K562 (cell line): Measurements from ENCODE around the gene ACP4. TPM values are rescaled to one million over a fixed set of nuclear protein-coding genes. Genes with fewer than 3 reads are reported as not detected.

Source experiments
- ATAC-seq: fragments of 200-7000 bp; cut with Tn5 transposase; 3 replicates; pipeline ENCODE4 v1.9.1; 2020; ENCODE audit warnings: moderate library complexity
- BruUV-seq: library from RNA; stranded (reverse); fragments of 400-500 nt; replicated peaks from 2 replicates; lab custom pipeline; 2021; lab: Mats Ljungman, UMichigan
- CTCF ChIA-PET: fragments of 300-600 bp; formaldehyde crosslinking; extraction: SDS; loops from one replicate; lab custom pipeline; 2021; ENCODE audit warnings: low intra/inter-chr PET ratio; lab: Yijun Ruan, JAX
- POLR2A ChIA-PET: fragments of 300-600, 350-650 bp; sonication (Branson Sonifier 250); formaldehyde crosslinking; extraction: SDS; loops from one replicate; lab custom pipeline; 2021; ENCODE audit warnings: antibody characterized with exemption, inconsistent platforms; lab: Yijun Ruan, JAX
- DNase-seq, 4 experiments: peaks; one replicate each; pipeline versions ENCODE4 v3.0.0 to v3.0.0-alpha.2; 2011 to 2018; ENCODE audit warnings: low spot score in 3 of 4, mixed read lengths in 3 of 4; ENCODE audit errors: extremely low read depth in 1 of 4
- FAIRE-seq: peaks from 2 replicates; lab custom pipeline; 2011; peaks lifted over from hg19 to GRCh38; lab: Jason Lieb, UNC
- H2AFZ ChIP-seq: 2 replicates; pipeline ENCODE4 v1.6.0; 2011; ENCODE audit warnings: low read depth, low read length, control low read depth, inconsistent platforms
- H3K27ac ChIP-seq: fragments of 200-600 bp; 3 replicates; pipeline ENCODE4 v1.8.0; 2011; ENCODE audit warnings: low read depth, mild to moderate bottlenecking, control low read depth, inconsistent platforms, low read length, moderate library complexity, mixed read lengths; ENCODE audit errors: extremely low read depth
- H3K27me3 ChIP-seq, 2 experiments: fragments of 300-600 bp in 1 of 2; 2 replicates in 1 of 2; 3 replicates in 1 of 2; pipeline versions ENCODE4 v1.6.0 to v1.8.0; 2011; ENCODE audit warnings: inconsistent platforms in 2 of 2, low read length in 2 of 2, mild to moderate bottlenecking in 1 of 2, mixed read lengths in 1 of 2, moderate library complexity in 1 of 2; ENCODE audit not compliant: control insufficient read depth in 2 of 2, insufficient read depth in 2 of 2
- H3K36me3 ChIP-seq: fragments of 300-600 bp; 3 replicates; pipeline ENCODE4 v1.8.0; 2011; ENCODE audit warnings: mild to moderate bottlenecking, low read length, inconsistent platforms; ENCODE audit not compliant: control insufficient read depth, insufficient read depth
- H3K4me1 ChIP-seq, 2 experiments: fragments of 200-600 bp in 1 of 2; replicated peaks in 1 of 2; 2 replicates in 1 of 2; 3 replicates in 1 of 2; pipeline versions ENCODE4 v1.5.1 to v1.8.0; 2011; ENCODE audit warnings: inconsistent platforms in 2 of 2, low read length in 2 of 2, mild to moderate bottlenecking in 1 of 2, mixed read lengths in 1 of 2, moderate library complexity in 1 of 2; ENCODE audit not compliant: control insufficient read depth in 2 of 2, insufficient read depth in 2 of 2
- H3K4me2 ChIP-seq: 2 replicates; pipeline ENCODE4 v1.6.1; 2011; ENCODE audit warnings: low read length, control low read depth, inconsistent platforms, mixed read lengths; ENCODE audit not compliant: insufficient read depth
- H3K4me3 ChIP-seq: fragments of 200-600 bp; sonication (generic), shearing (Covaris generic); 2 replicates; pipeline ENCODE4 v1.5.1; 2016; ENCODE audit warnings: control low read depth, inconsistent platforms
- H3K79me2 ChIP-seq: fragments of 200-600 bp; 3 replicates; pipeline ENCODE4 v1.8.0; 2011; ENCODE audit warnings: low read length, inconsistent platforms; ENCODE audit not compliant: control insufficient read depth, insufficient read depth
- H3K9ac ChIP-seq, 2 experiments: 2 replicates each; pipeline versions ENCODE4 v1.6.0 to v1.6.1; 2011; ENCODE audit warnings: low read depth in 2 of 2, low read length in 2 of 2, control low read depth in 1 of 2, inconsistent platforms in 1 of 2, mild to moderate bottlenecking in 1 of 2, mixed read lengths in 1 of 2; ENCODE audit not compliant: insufficient read depth in 1 of 2
- H3K9me1 ChIP-seq: one replicate; pipeline ENCODE4 v1.6.0; 2011; ENCODE audit warnings: inconsistent platforms, mild to moderate bottlenecking, low read length, moderate library complexity; ENCODE audit not compliant: control insufficient read depth, insufficient read depth
- H3K9me3 ChIP-seq: replicated peaks from 2 replicates; pipeline ENCODE4 v1.5.1; 2011; ENCODE audit warnings: low read depth, low read length, inconsistent platforms; ENCODE audit not compliant: control insufficient read depth, insufficient read depth
- H4K20me1 ChIP-seq: replicated peaks from 2 replicates; pipeline ENCODE4 v1.6.1; 2011; ENCODE audit warnings: low read length, inconsistent platforms, mixed read lengths; ENCODE audit not compliant: control insufficient read depth, insufficient read depth
- ARNT ChIP-seq, 2 experiments: fragments of 450-650 bp; IDR thresholded peaks; 2 replicates each; pipeline ENCODE4 v1.6.1; 2016; ENCODE audit warnings: mild to moderate bottlenecking in 1 of 2
- CAMTA2 ChIP-seq: fragments of 250-450 bp; sonication (Bioruptor Pico); conservative IDR thresholded peaks from 2 replicates; pipeline ENCODE4 v1.5.1; 2022
- EP300 ChIP-seq: IDR thresholded peaks from 2 replicates; pipeline ENCODE4 v1.6.1; 2012; ENCODE audit warnings: low read length, improper control_type of control experiment
- KDM1A ChIP-seq, 2 experiments: fragments of 450-650 bp; IDR thresholded peaks; 2 replicates each; pipeline ENCODE4 v1.6.1; 2016; ENCODE audit warnings: mild to moderate bottlenecking in 2 of 2
- ZSCAN32 ChIP-seq: fragments of 450-650 bp; formaldehyde crosslinking; IDR thresholded peaks from 2 replicates; pipeline ENCODE4 v1.4.0; 2020; ENCODE audit warnings: mild to moderate bottlenecking, moderate library complexity
- WGBS: fragments of 100-300 bp; shearing (Covaris generic); methylation state at CpG from one replicate; pipeline ENCODE4 v1.1.6; 2016; ENCODE audit warnings: low coverage, mixed read lengths; ENCODE audit not compliant: insufficient coverage; ENCODE audit errors: missing lambda C conversion rate; 5-methylcytosine and 5-hydroxymethylcytosine counted together
- in situ Hi-C: fragments of 300-500 bp; cut with MboI; formaldehyde crosslinking; loops from 4 replicates; pipeline ENCODE4 v1.15.0; 2018; ENCODE audit warnings: inconsistent platforms, mixed read lengths
- intact Hi-C: fragments of 100-400 bp; cut with micrococcal nuclease; formaldehyde crosslinking; loops from 2 replicates; pipeline ENCODE4 v1.14.2; 2022
- polyA plus RNA-seq, 8 experiments: library from polyadenylated mRNA; depleted of rRNA in 4 of 8; stranded (reverse) in 5 of 8; unstranded in 3 of 8; fragments of >200 nt; fragmentation: Nextera tagmentation in 2 of 8; fragmentation: Illumina TruSeq in 1 of 8; extraction: Ambion mirVana in 2 of 8; extraction: Trizol in 1 of 8; gene quantifications; 2 replicates each; pipeline versions ENCODE4 v1.2.1 to v1.2.3, GENCODE V29; 2011 to 2014; ENCODE audit warnings: inconsistent platforms in 1 of 8, missing spikeins in 1 of 8
- total RNA-seq, 7 experiments: library from RNA; depleted of rRNA in 6 of 7; stranded (reverse); fragments of >200 nt in 6 of 7; fragmentation: Illumina TruSeq in 2 of 7; extraction: Trizol in 2 of 7; gene quantifications; 2 replicates each; pipeline versions ENCODE4 v1.2.1 to v1.2.3, GENCODE V29; 2011 to 2021; ENCODE audit warnings: low replicate concordance in 1 of 7
- TF ChIP-seq, protein P1 (sequence below): fragments of 250-450 bp; sonication (Bioruptor Pico); IDR thresholded peaks from 2 replicates; pipeline ENCODE4 v1.4.0; 2020; ENCODE audit warnings: mild to moderate bottlenecking, moderate library complexity
- TF ChIP-seq, protein P2 (sequence below): fragments of 250-450 bp; sonication (Bioruptor Pico); IDR thresholded peaks from 2 replicates; pipeline ENCODE4 v1.8.0; 2022; ENCODE audit warnings: moderate library complexity, mild to moderate bottlenecking, inconsistent platforms
- TF ChIP-seq, protein P3 (sequence below): fragments of 450-650 bp; IDR thresholded peaks from 2 replicates; pipeline ENCODE4 v1.6.1; 2014; ENCODE audit warnings: low read depth, mild to moderate bottlenecking, moderate library complexity, borderline replicate concordance
- TF ChIP-seq, protein P4 (sequence below): fragments of 250-450 bp; sonication (Bioruptor Pico); IDR thresholded peaks from 2 replicates; pipeline ENCODE4 v1.9.0; 2021; ENCODE audit warnings: mild to moderate bottlenecking
- TF ChIP-seq, protein P5 (sequence below): IDR thresholded peaks from 2 replicates; pipeline ENCODE4 v1.6.1; 2016; ENCODE audit warnings: missing genetic modification characterization, missing compliant biosample characterization

Gene ACP4
- total and polyA plus RNA-seq, 9 of the 15 experiments (the other 6 are each of a cell fraction or from before 2014, with no cell fraction given): not detected

DNA sequence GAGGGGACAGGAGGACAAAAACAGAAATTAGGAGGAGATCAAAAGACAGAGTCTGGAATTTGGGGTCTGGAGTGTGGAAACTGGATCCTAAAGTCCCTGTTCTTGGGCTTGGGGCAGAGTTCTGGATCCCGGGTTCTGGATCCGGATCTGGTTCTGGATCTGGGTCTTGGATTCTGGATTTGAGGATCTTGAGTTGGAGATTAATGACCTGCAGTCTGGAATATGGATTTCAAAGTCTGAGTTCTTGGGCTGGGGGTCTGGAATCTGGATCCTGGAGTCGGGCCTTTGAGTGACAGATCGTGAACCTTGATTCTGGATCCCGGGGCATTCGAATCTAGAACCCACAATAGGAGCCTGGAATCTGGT, 43.6 kb downstream of the ACP4 start:
- no peak overlapping the region for H2AFZ ChIP-seq
- BruUV-seq: no TSS peak
- ATAC-seq: no peak
- CTCF ChIA-PET: interaction anchor here (0.7 kb wide), 1 partner anchor 30 kb away, joined by 5 read pairs; no protein-coding TSS in a partner anchor
- no peak overlapping the region for H3K27ac ChIP-seq
- TF ChIP-seq, protein P1, sequence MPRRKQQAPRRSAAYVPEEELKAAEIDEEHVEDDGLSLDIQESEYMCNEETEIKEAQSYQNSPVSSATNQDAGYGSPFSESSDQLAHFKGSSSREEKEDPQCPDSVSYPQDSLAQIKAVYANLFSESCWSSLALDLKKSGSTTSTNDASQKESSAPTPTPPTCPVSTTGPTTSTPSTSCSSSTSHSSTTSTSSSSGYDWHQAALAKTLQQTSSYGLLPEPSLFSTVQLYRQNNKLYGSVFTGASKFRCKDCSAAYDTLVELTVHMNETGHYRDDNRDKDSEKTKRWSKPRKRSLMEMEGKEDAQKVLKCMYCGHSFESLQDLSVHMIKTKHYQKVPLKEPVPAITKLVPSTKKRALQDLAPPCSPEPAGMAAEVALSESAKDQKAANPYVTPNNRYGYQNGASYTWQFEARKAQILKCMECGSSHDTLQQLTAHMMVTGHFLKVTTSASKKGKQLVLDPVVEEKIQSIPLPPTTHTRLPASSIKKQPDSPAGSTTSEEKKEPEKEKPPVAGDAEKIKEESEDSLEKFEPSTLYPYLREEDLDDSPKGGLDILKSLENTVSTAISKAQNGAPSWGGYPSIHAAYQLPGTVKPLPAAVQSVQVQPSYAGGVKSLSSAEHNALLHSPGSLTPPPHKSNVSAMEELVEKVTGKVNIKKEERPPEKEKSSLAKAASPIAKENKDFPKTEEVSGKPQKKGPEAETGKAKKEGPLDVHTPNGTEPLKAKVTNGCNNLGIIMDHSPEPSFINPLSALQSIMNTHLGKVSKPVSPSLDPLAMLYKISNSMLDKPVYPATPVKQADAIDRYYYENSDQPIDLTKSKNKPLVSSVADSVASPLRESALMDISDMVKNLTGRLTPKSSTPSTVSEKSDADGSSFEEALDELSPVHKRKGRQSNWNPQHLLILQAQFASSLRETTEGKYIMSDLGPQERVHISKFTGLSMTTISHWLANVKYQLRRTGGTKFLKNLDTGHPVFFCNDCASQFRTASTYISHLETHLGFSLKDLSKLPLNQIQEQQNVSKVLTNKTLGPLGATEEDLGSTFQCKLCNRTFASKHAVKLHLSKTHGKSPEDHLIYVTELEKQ (CRISPR knock-in tag): no peak
- TF ChIP-seq, protein P2, sequence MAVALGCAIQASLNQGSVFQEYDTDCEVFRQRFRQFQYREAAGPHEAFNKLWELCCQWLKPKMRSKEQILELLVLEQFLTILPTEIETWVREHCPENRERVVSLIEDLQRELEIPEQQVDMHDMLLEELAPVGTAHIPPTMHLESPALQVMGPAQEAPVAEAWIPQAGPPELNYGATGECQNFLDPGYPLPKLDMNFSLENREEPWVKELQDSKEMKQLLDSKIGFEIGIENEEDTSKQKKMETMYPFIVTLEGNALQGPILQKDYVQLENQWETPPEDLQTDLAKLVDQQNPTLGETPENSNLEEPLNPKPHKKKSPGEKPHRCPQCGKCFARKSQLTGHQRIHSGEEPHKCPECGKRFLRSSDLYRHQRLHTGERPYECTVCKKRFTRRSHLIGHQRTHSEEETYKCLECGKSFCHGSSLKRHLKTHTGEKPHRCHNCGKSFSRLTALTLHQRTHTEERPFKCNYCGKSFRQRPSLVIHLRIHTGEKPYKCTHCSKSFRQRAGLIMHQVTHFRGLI (CRISPR knock-in tag): no peak
- no peak for TF ChIP-seq CAMTA2 (CRISPR knock-in tag)
- TF ChIP-seq, protein P3, sequence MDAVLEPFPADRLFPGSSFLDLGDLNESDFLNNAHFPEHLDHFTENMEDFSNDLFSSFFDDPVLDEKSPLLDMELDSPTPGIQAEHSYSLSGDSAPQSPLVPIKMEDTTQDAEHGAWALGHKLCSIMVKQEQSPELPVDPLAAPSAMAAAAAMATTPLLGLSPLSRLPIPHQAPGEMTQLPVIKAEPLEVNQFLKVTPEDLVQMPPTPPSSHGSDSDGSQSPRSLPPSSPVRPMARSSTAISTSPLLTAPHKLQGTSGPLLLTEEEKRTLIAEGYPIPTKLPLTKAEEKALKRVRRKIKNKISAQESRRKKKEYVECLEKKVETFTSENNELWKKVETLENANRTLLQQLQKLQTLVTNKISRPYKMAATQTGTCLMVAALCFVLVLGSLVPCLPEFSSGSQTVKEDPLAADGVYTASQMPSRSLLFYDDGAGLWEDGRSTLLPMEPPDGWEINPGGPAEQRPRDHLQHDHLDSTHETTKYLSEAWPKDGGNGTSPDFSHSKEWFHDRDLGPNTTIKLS: peak; percentile 85; the same call in 1 of the 2 replicates
- TF ChIP-seq, protein P4, sequence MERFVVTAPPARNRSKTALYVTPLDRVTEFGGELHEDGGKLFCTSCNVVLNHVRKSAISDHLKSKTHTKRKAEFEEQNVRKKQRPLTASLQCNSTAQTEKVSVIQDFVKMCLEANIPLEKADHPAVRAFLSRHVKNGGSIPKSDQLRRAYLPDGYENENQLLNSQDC (CRISPR knock-in tag): no peak
- no peak for TF ChIP-seq ZSCAN32 (CRISPR knock-in tag)
- no peak for TF ChIP-seq EP300
- peak in 1 of 2 experiments; percentile 99; a peak in 2 of 4 replicates for TF ChIP-seq ARNT (IDR thresholded peaks at IDR 0.05)
- TF ChIP-seq KDM1A (IDR thresholded peaks at IDR 0.05): no peak
- TF ChIP-seq, protein P5, sequence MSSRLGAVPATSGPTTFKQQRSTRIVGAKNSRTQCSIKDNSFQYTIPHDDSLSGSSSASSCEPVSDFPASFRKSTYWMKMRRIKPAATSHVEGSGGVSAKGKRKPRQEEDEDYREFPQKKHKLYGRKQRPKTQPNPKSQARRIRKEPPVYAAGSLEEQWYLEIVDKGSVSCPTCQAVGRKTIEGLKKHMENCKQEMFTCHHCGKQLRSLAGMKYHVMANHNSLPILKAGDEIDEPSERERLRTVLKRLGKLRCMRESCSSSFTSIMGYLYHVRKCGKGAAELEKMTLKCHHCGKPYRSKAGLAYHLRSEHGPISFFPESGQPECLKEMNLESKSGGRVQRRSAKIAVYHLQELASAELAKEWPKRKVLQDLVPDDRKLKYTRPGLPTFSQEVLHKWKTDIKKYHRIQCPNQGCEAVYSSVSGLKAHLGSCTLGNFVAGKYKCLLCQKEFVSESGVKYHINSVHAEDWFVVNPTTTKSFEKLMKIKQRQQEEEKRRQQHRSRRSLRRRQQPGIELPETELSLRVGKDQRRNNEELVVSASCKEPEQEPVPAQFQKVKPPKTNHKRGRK (tag): no peak
- TF ChIP-seq, all 486 proteins: peak for 2
- Histone ChIP-seq H3K4me2 (no peak overlapping the region), H4K20me1 (no peaks in the 10 kb centered on the region; the same call in 1 of the 2 replicates), H3K9ac (no peak overlapping the region), H3K4me1 (peaks cover 14 to 21% of the 10 kb centered on the region in 2 experiments; a peak in 4 of 5 replicates), H3K4me3 (no peak overlapping the region), H3K9me1 (no peaks in the 10 kb centered on the region), H3K27me3 (0 out of 5 replicates have a peak, but pooled peaks cover 0 to 6% of the 10 kb centered on the region in 2 experiments), H3K36me3 (no peaks in the 10 kb centered on the region), H3K79me2 (no peaks in the 10 kb centered on the region), H3K9me3 (no peaks in the 10 kb centered on the region)
- in situ Hi-C loops (no loop called here), intact Hi-C loops (no loop called here)
- FAIRE-seq: no peak
- DNase-seq: no peak
- WGBS: 55% methylated on average over 6 of the region's 6 CpGs
- POLR2A ChIA-PET: interaction anchor here (1.1 to 1.3 kb wide), 2 partner anchors 10 to 13 kb away, joined by 3 to 5 read pairs; no protein-coding TSS in a partner anchor
